GM13977 (cell line): Measurements from ENCODE around the gene ARF6.

Source experiments
- DNase-seq: peaks from one replicate; pipeline ENCODE4 v3.0.0; 2012; ENCODE audit warnings: low spot score
- CTCF ChIP-seq: IDR thresholded peaks from 2 replicates; pipeline ENCODE4 v1.5.1; 2012; ENCODE audit warnings: mild to moderate bottlenecking, control low read depth; ENCODE audit not compliant: insufficient read depth; ENCODE audit errors: extremely low read depth, missing control alignments
- in situ Hi-C: fragments of 300-500 bp; cut with MboI; formaldehyde crosslinking; loops from one replicate; pipeline ENCODE4 v1.12.0; 2022; ENCODE audit warnings: low sequenced_read_pairs, low pct_unique_long_range_greater_than_20kb, mixed read lengths, inconsistent platforms; ENCODE audit not compliant: unreplicated experiment

Gene ARF6

GRCh38 chr14:49857427-49858003 lies 35.4 kb upstream of the ARF6 start:
- no peak for TF ChIP-seq CTCF
- in situ Hi-C loops: loop anchor here (25.0 kb wide), 1 partner anchor 680 kb away; the partner anchor contains the start of gene MAP4K5
- no peak for DNase-seq

GRCh38 chr14:49858383-49858782 lies 34.5 kb upstream of the ARF6 start:
- in situ Hi-C loops: loop anchor here (25.0 kb wide), 1 partner anchor 679 kb away; the partner anchor contains the start of gene MAP4K5
- no peak for DNase-seq
- no peak for TF ChIP-seq CTCF

GRCh38 chr14:49860988-49861698 lies 31.7 kb upstream of the ARF6 start:
- no peak for TF ChIP-seq CTCF
- in situ Hi-C loops: loop anchor here (10.0 to 25.0 kb wide), 2 partner anchors 224 to 676 kb away; partner anchors contain the start of gene MAP4K5
- DNase-seq: no peak

- no peak for DNase-seq
These were observed 31.2 kb upstream of the ARF6 start for GRCh38 chr14:49861699-49862088.

GRCh38 chr14:49862089-49862673 lies 30.7 kb upstream of the ARF6 start:
- in situ Hi-C loops: loop anchor here (10.0 to 25.0 kb wide), 2 partner anchors 223 to 675 kb away; partner anchors contain the start of gene MAP4K5
- peak; percentile 100 for TF ChIP-seq CTCF
- DNase-seq: peak; percentile 40

More at GRCh38 chr14:49861699-49862088, 31.2 kb upstream of the ARF6 start:
- peak; percentile 12 for TF ChIP-seq CTCF
- in situ Hi-C loops: loop anchor here (10.0 to 25.0 kb wide), 2 partner anchors 223 to 676 kb away; partner anchors contain the start of gene MAP4K5

- TF ChIP-seq CTCF: no peak
- no peak for DNase-seq
- in situ Hi-C loops: loop anchor here (10.0 to 25.0 kb wide), 2 partner anchors 221 to 674 kb away; partner anchors contain the start of gene MAP4K5
These were observed 29.2 kb upstream of the ARF6 start for GRCh38 chr14:49863487-49864281.
